ENCODE measurements around the gene TOM1. TPM values are rescaled to one million over a fixed set of nuclear protein-coding genes. Genes with fewer than 3 reads are reported as not detected.
A peak's percentile ranks its signal among the peaks of the same experiment; 100 is the strongest.

TOM1 gene
- polyA plus RNA-seq, 1 donor from 2014 or later: 23.1 TPM

GRCh38 chr22:35341090-35341874 lies 41.6 kb downstream of the TOM1 start:
- Mint-ChIP-seq H3K27me3 (no peaks in the 10 kb centered on the region), H3K4me1 (peaks cover 3 to 11% (median 7%) of the 10 kb centered on the region in 3 donors), H3K36me3 (peaks cover 5% of the 10 kb centered on the region), H3K4me3 (no peak overlapping the region), H3K9me3 (no peaks in the 10 kb centered on the region), H3K27ac (no peak overlapping the region)

GRCh38 chr22:35342390-35342789 lies 42.7 kb downstream of the TOM1 start:
- peaks cover 3 to 11% (median 7%) of the 10 kb centered on the region in 3 donors for H3K4me1 Mint-ChIP-seq
- H3K27ac Mint-ChIP-seq: no peak overlapping the region
- no peaks in the 10 kb centered on the region for H3K9me3 Mint-ChIP-seq
- H3K4me3 Mint-ChIP-seq: no peak overlapping the region
- H3K36me3 Mint-ChIP-seq: peaks cover 5% of the 10 kb centered on the region
- H3K27me3 Mint-ChIP-seq: no peaks in the 10 kb centered on the region

GRCh38 chr22:35343664-35344550 lies 44.2 kb downstream of the TOM1 start:
- no peaks in the 10 kb centered on the region for H3K27me3 Mint-ChIP-seq
- H3K27ac Mint-ChIP-seq: no peak overlapping the region
- H3K36me3 Mint-ChIP-seq: peaks cover 8% of the 10 kb centered on the region
- H3K4me3 Mint-ChIP-seq: no peak overlapping the region
- H3K9me3 Mint-ChIP-seq: no peaks in the 10 kb centered on the region
- H3K4me1 Mint-ChIP-seq: peaks cover 3 to 11% (median 7%) of the 10 kb centered on the region in 3 donors

GRCh38 chr22:35344956-35345690 lies 45.4 kb downstream of the TOM1 start:
- H3K27me3 Mint-ChIP-seq: no peaks in the 10 kb centered on the region
- peaks cover 5 to 12% (median 9%) of the 10 kb centered on the region in 3 donors for H3K4me1 Mint-ChIP-seq
- H3K9me3 Mint-ChIP-seq: no peaks in the 10 kb centered on the region
- peak overlapping the region in 2 of 4 donors; percentile 27 to 58 for H3K4me3 Mint-ChIP-seq
- peaks cover 7% of the 10 kb centered on the region for H3K36me3 Mint-ChIP-seq
- peak overlapping the region in 1 of 3 donors; percentile 62 for H3K27ac Mint-ChIP-seq

- peak overlapping the region in 1 of 3 donors; percentile 51 for H3K27ac Mint-ChIP-seq
- H3K4me1 Mint-ChIP-seq: peaks cover 8 to 17% (median 16%) of the 10 kb centered on the region in 3 donors
These were observed 46.3 kb downstream of the TOM1 start for GRCh38 chr22:35345808-35346505.

GRCh38 chr22:35346596-35347220 lies 47.0 kb downstream of the TOM1 start:
- Mint-ChIP-seq H3K27ac (no peak overlapping the region), H3K9me3 (no peaks in the 10 kb centered on the region), H3K27me3 (no peaks in the 10 kb centered on the region), H3K4me1 (peaks cover 13 to 25% (median 17%) of the 10 kb centered on the region in 3 donors), H3K4me3 (no peak overlapping the region), H3K36me3 (peaks cover 5% of the 10 kb centered on the region)

More at GRCh38 chr22:35345808-35346505, 46.3 kb downstream of the TOM1 start:
- Mint-ChIP-seq H3K9me3 (no peaks in the 10 kb centered on the region), H3K27me3 (no peaks in the 10 kb centered on the region), H3K4me3 (peak overlapping the region in 1 of 4 donors; percentile 44), H3K36me3 (peaks cover 5% of the 10 kb centered on the region)

- H3K4me1 Mint-ChIP-seq: peaks cover 20 to 32% (median 22%) of the 10 kb centered on the region in 3 donors
- H3K4me3 Mint-ChIP-seq: no peak overlapping the region
- H3K27ac Mint-ChIP-seq: no peak overlapping the region
- H3K27me3 Mint-ChIP-seq: no peaks in the 10 kb centered on the region
- no peaks in the 10 kb centered on the region for H3K9me3 Mint-ChIP-seq
- peaks cover 5% of the 10 kb centered on the region for H3K36me3 Mint-ChIP-seq
These were observed 47.8 kb downstream of the TOM1 start for GRCh38 chr22:35347462-35347861.

- H3K27me3 Mint-ChIP-seq: no peaks in the 10 kb centered on the region
- peaks cover 24 to 35% (median 28%) of the 10 kb centered on the region in 3 donors for H3K4me1 Mint-ChIP-seq
- H3K4me3 Mint-ChIP-seq: no peak overlapping the region
- no peaks in the 10 kb centered on the region for H3K9me3 Mint-ChIP-seq
- H3K36me3 Mint-ChIP-seq: peaks cover 5% of the 10 kb centered on the region
- no peak overlapping the region for H3K27ac Mint-ChIP-seq
These were observed 48.4 kb downstream of the TOM1 start for GRCh38 chr22:35348026-35348590.

GRCh38 chr22:35348703-35349102 lies 49.0 kb downstream of the TOM1 start:
- H3K9me3 Mint-ChIP-seq: no peaks in the 10 kb centered on the region
- H3K4me3 Mint-ChIP-seq: no peak overlapping the region
- H3K27ac Mint-ChIP-seq: no peak overlapping the region
- H3K4me1 Mint-ChIP-seq: peaks cover 27 to 35% (median 32%) of the 10 kb centered on the region in 3 donors
- peaks cover 5% of the 10 kb centered on the region for H3K36me3 Mint-ChIP-seq
- H3K27me3 Mint-ChIP-seq: no peaks in the 10 kb centered on the region

GRCh38 chr22:35349368-35349703 lies 49.6 kb downstream of the TOM1 start:
- Mint-ChIP-seq H3K27ac (peak overlapping the region in 1 of 3 donors; percentile 61), H3K27me3 (no peaks in the 10 kb centered on the region), H3K9me3 (no peaks in the 10 kb centered on the region), H3K36me3 (peaks cover 5% of the 10 kb centered on the region), H3K4me1 (peaks cover 27 to 35% (median 32%) of the 10 kb centered on the region in 3 donors), H3K4me3 (no peak overlapping the region)

GRCh38 chr22:35349704-35350538 lies 50.2 kb downstream of the TOM1 start:
- Mint-ChIP-seq H3K27me3 (no peaks in the 10 kb centered on the region), H3K9me3 (no peaks in the 10 kb centered on the region), H3K4me3 (peak overlapping the region in 2 of 4 donors; percentile 22 to 48), H3K27ac (peak overlapping the region; percentile 88 to 97 (median 95)), H3K4me1 (peaks cover 27 to 30% (median 29%) of the 10 kb centered on the region in 3 donors), H3K36me3 (peaks cover 5% of the 10 kb centered on the region)

- H3K4me1 Mint-ChIP-seq: peaks cover 31 to 33% (median 32%) of the 10 kb centered on the region in 3 donors
- peak overlapping the region; percentile 48 to 95 (median 88) for H3K4me3 Mint-ChIP-seq
- H3K36me3 Mint-ChIP-seq: peaks cover 2% of the 10 kb centered on the region
- peak overlapping the region; percentile 88 to 97 (median 95) for H3K27ac Mint-ChIP-seq
- H3K27me3 Mint-ChIP-seq: no peaks in the 10 kb centered on the region
- H3K9me3 Mint-ChIP-seq: no peaks in the 10 kb centered on the region
These were observed 51.1 kb downstream of the TOM1 start for GRCh38 chr22:35350539-35351503.

All from IgD-negative memory B cell (primary cell).